Natural killer cell treated with Interleukin-12 subunit alpha and Interleukin-12 subunit beta and Interleukin-15 and Interleukin-18, amount 100 ng/mL, for 72 hours (primary cell): ENCODE data around the gene SNX24. TPM values are rescaled to one million over a fixed set of nuclear protein-coding genes. Genes with fewer than 3 reads are reported as not detected.

Experiments used
- ATAC-seq, 2 donors: fragments of 150-1000 bp; cut with Tn5 transposase in 1 of 2; sonication (Bioruptor Pico), chemical (Tn5 transposase) in 1 of 2; 2 replicates each; pipeline ENCODE4 v1.10.0; 2021
- DNase-seq: peaks from one replicate; pipeline ENCODE4 v3.0.0; 2022; ENCODE audit warnings: low spot score
- H3K27ac Mint-ChIP-seq, 2 donors: 1 replicate in 1 of 2; 2 replicates in 1 of 2; pipeline ENCODE4 v1.8.0; 2022; ENCODE audit warnings: mixed read lengths in 2 of 2, mild to moderate bottlenecking in 1 of 2, moderate library complexity in 1 of 2
- H3K27me3 Mint-ChIP-seq, 2 donors: 1 replicate in 1 of 2; 2 replicates in 1 of 2; pipeline ENCODE4 v1.8.0; 2022; ENCODE audit warnings: mixed read lengths in 2 of 2
- H3K36me3 Mint-ChIP-seq: one replicate; pipeline ENCODE4 v1.8.0; 2022; ENCODE audit warnings: mixed read lengths
- H3K4me1 Mint-ChIP-seq, 2 donors: 1 replicate in 1 of 2; 2 replicates in 1 of 2; pipeline ENCODE4 v1.8.0; 2022; ENCODE audit warnings: low read depth in 2 of 2, mixed read lengths in 2 of 2, mild to moderate bottlenecking in 1 of 2
- H3K4me3 Mint-ChIP-seq: one replicate; pipeline ENCODE4 v1.8.0; 2022; ENCODE audit warnings: mixed read lengths
- H3K9me3 Mint-ChIP-seq: 2 replicates; pipeline ENCODE4 v1.8.0; 2022; ENCODE audit warnings: mixed read lengths
- total RNA-seq, 2 donors: library from RNA; stranded (reverse); gene quantifications; one replicate each; pipeline ENCODE4 v1.2.3, GENCODE V29; 2022

Gene SNX24
- total RNA-seq: 1 to 10 TPM; 3.8 to 4.7 TPM

DNA sequence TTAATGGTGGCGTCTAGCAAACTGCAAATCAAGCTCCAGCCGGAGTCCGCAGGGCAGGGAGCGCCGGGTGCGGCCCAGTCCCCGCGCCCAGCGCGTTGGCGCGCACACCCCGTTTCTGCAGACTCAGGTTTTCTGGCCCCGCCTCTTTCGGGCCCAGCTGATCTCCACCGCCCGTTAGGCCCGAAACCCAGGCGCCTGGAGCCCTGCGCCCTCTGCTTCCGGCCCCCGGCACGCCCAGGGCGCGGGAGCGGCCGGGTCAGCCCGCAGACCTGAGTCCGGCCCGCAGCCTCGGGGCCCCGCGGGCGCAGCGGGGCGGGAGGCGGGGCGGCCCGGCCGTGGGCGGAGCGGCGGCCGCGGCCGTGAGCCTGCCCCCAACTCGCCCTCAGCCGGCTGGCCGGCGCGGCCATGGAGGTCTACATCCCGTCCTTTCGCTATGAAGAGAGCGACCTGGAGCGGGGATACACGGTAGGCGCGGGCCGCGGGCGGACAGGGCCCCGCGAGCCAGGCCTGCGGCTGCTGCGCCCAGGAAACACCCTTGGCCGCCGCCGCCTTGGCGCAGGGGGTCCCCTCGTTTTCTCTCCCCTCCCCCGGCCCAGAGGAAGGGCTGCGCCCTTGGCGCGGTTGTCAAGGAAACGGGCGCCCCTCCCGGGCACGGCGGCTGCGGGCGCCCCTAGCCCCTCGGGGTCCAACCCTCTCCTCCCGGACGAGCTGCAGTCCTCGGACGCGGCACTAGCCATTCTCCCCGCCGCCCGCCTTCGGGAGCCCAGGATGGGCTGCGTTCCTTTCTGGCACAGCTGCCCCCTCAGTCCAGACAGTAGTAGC lies at the start of gene SNX24:
TSS of gene SNX24 (plus strand) at position 385 of the 822 bp plus-strand sequence. CDS start at position 406, 21 bp downstream.
- Mint-ChIP-seq H3K27me3 (peaks cover 6 to 8% of the 10 kb centered on the region in 2 donors), H3K27ac (peak within 1 kb of the TSS; percentile 59 to 86), H3K4me1 (peaks cover 17 to 23% of the 10 kb centered on the region in 2 donors), H3K36me3 (no peaks in the 10 kb centered on the region), H3K4me3 (peak within 1 kb of the TSS; percentile 94), H3K9me3 (no peaks in the 10 kb centered on the region)
- ATAC-seq (peak; percentile 93 to 94), DNase-seq (peak; percentile 83)

- Mint-ChIP-seq H3K9me3 (no peaks in the 10 kb centered on the region), H3K27me3 (no peaks in the 10 kb centered on the region), H3K4me3 (no peak overlapping the region), H3K4me1 (peaks cover 0 to 3% of the 10 kb centered on the region in 2 donors), H3K27ac (no peak overlapping the region), H3K36me3 (peaks cover 12% of the 10 kb centered on the region)
- DNase-seq: no peak
- no peak for ATAC-seq
These were observed 39.9 kb upstream of the SNX24 start for GRCh38 chr5:122805481-122805880.

- no peaks in the 10 kb centered on the region for H3K36me3 Mint-ChIP-seq
- no peak overlapping the region for H3K4me3 Mint-ChIP-seq
- H3K27me3 Mint-ChIP-seq: no peaks in the 10 kb centered on the region
- no peak overlapping the region for H3K27ac Mint-ChIP-seq
- ATAC-seq: no peak
- no peaks in the 10 kb centered on the region for H3K9me3 Mint-ChIP-seq
- H3K4me1 Mint-ChIP-seq: peaks cover 0 to 3% of the 10 kb centered on the region in 2 donors
- no peak for DNase-seq
These were observed 35.0 kb upstream of the SNX24 start for GRCh38 chr5:122810405-122810804.

DNA sequence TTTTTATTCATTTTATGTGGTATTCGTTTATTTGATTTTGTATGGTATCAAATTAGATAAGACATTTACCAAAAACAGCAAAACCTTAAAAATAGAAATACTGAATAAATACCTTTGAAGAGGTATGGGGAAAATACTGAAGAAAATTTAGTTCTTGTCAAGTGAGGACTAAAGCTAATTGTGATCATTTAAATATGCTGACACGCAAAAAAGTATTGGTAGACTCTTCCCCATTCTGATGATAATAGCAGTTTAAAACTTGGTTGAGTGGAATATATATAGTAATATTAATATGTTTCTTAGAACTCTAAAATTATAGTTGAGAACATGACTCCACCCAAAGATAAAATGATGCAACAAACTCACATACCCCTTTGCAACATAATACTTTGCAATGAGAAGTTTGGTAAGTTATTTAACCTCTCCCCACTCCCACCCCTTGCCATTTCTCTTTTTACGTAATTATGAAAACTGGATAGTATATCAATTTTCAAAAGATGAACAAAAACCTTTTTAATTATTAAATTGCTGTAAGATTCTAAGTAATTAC lies 30.1 kb upstream of the SNX24 start:
- ATAC-seq: no peak
- H3K4me1 Mint-ChIP-seq: peaks cover 0 to 3% of the 10 kb centered on the region in 2 donors
- no peak overlapping the region for H3K27ac Mint-ChIP-seq
- H3K4me3 Mint-ChIP-seq: no peak overlapping the region
- H3K36me3 Mint-ChIP-seq: no peaks in the 10 kb centered on the region
- DNase-seq: no peak
- H3K27me3 Mint-ChIP-seq: no peaks in the 10 kb centered on the region
- H3K9me3 Mint-ChIP-seq: no peaks in the 10 kb centered on the region

GRCh38 chr5:122816756-122817155 lies 28.7 kb upstream of the SNX24 start:
- H3K4me1 Mint-ChIP-seq: peaks cover 0 to 3% of the 10 kb centered on the region in 2 donors
- H3K36me3 Mint-ChIP-seq: no peaks in the 10 kb centered on the region
- DNase-seq: no peak
- no peak for ATAC-seq
- no peak overlapping the region for H3K4me3 Mint-ChIP-seq
- no peaks in the 10 kb centered on the region for H3K27me3 Mint-ChIP-seq
- no peak overlapping the region for H3K27ac Mint-ChIP-seq
- H3K9me3 Mint-ChIP-seq: no peaks in the 10 kb centered on the region

- Mint-ChIP-seq H3K9me3 (no peaks in the 10 kb centered on the region), H3K36me3 (peaks cover 6% of the 10 kb centered on the region), H3K27me3 (no peaks in the 10 kb centered on the region), H3K27ac (no peak overlapping the region), H3K4me3 (no peak overlapping the region), H3K4me1 (no peaks in the 10 kb centered on the region)
- DNase-seq: no peak
- ATAC-seq: no peak
These were observed 13.4 kb upstream of the SNX24 start for GRCh38 chr5:122831984-122832383.

DNA sequence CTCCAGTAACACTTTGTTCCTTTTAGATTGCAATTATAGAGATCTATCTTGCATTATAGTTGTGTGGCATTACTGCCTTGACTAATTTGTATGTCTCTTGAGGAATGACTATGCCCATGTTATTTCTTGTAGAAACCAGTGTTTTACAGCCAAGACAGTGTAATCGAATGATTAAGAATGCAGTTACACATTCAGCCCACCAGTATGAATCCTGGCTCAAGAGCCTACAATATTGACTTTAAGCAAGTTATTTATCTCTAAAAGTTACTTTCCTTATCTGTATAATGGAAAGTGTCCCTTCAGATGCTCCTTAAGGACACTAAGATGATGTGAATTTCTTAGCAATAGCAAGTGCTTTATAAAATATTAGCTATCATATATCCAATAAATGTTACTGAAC lies 9.7 kb upstream of the SNX24 start:
- Mint-ChIP-seq H3K27me3 (peaks cover 9 to 10% of the 10 kb centered on the region in 2 donors), H3K27ac (no peak overlapping the region), H3K4me1 (no peaks in the 10 kb centered on the region), H3K9me3 (no peaks in the 10 kb centered on the region), H3K4me3 (no peak overlapping the region), H3K36me3 (no peaks in the 10 kb centered on the region)
- DNase-seq (no peak), ATAC-seq (no peak)

DNA sequence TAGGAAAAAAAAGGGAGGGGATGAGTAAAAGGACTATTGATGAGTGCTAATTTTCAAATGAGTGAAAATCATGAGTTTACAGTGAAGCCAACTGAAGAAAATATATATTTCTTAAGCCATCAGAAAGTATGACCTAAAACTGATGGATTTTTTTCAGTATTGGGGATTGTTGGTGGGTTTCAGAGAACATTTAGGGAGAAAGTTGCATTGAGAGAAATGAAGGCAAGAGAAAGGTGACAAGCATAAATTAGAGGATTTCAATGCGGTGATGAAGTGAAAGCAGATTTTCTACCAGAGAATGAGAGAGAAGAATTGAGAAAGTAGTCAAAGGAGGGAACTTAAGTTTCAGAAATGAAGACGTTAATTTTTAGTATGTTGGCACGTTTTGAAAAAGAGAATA lies 8.5 kb upstream of the SNX24 start:
- no peaks in the 10 kb centered on the region for H3K36me3 Mint-ChIP-seq
- peaks cover 9 to 10% of the 10 kb centered on the region in 2 donors for H3K27me3 Mint-ChIP-seq
- no peak overlapping the region for H3K27ac Mint-ChIP-seq
- no peaks in the 10 kb centered on the region for H3K9me3 Mint-ChIP-seq
- DNase-seq (no peak), ATAC-seq (no peak)
- no peak overlapping the region for H3K4me3 Mint-ChIP-seq
- no peaks in the 10 kb centered on the region for H3K4me1 Mint-ChIP-seq

GRCh38 chr5:122839731-122840130 lies 5.7 kb upstream of the SNX24 start:
- no peaks in the 10 kb centered on the region for H3K9me3 Mint-ChIP-seq
- H3K36me3 Mint-ChIP-seq: no peaks in the 10 kb centered on the region
- H3K4me3 Mint-ChIP-seq: no peak overlapping the region
- no peak overlapping the region for H3K27ac Mint-ChIP-seq
- DNase-seq: no peak
- ATAC-seq: no peak
- H3K4me1 Mint-ChIP-seq: peaks cover 9% of the 10 kb centered on the region in 2 donors
- H3K27me3 Mint-ChIP-seq: peaks cover 13 to 16% of the 10 kb centered on the region in 2 donors

DNA sequence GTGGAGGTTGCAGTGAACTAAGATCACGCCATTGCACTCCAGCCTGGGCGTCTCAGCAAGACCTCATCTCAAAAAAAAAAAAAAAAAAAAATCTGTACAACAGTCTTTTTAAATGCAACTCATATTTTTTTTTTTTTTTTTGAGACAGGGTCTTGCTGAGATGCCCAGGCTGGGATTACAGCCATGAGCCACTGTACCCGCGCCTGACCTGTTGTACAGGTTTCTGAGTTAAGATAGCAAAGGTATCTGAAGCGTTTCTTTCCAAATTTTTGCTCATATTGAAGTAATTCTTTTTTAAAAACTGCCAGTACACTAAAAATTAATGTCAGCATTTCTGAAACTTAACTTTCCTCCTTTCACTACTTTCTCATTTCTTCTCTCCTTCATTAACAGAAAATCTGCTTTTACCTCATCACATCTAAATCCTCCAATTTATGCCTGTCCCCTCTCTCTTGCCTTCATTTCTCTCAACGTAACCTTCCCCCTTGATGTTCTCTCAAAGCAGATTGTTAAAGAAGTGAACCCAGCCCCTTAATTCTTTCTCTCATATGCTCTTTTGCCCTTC lies 3.3 kb upstream of the SNX24 start:
- Mint-ChIP-seq H3K27ac (no peak overlapping the region), H3K4me1 (peaks cover 13 to 22% of the 10 kb centered on the region in 2 donors), H3K4me3 (no peak overlapping the region), H3K27me3 (peaks cover 13 to 16% of the 10 kb centered on the region in 2 donors), H3K36me3 (no peaks in the 10 kb centered on the region), H3K9me3 (no peaks in the 10 kb centered on the region)
- DNase-seq (no peak), ATAC-seq (no peak)

- peak overlapping the region; percentile 59 to 86 for H3K27ac Mint-ChIP-seq
- no peak for DNase-seq
- peaks cover 14 to 23% of the 10 kb centered on the region in 2 donors for H3K4me1 Mint-ChIP-seq
- H3K36me3 Mint-ChIP-seq: no peaks in the 10 kb centered on the region
- peaks cover 8% of the 10 kb centered on the region in 2 donors for H3K27me3 Mint-ChIP-seq
- H3K4me3 Mint-ChIP-seq: peak overlapping the region; percentile 94
- H3K9me3 Mint-ChIP-seq: no peaks in the 10 kb centered on the region
- ATAC-seq: no peak
These were observed 1.1 kb upstream of the SNX24 start for GRCh38 chr5:122844136-122844909.

DNA sequence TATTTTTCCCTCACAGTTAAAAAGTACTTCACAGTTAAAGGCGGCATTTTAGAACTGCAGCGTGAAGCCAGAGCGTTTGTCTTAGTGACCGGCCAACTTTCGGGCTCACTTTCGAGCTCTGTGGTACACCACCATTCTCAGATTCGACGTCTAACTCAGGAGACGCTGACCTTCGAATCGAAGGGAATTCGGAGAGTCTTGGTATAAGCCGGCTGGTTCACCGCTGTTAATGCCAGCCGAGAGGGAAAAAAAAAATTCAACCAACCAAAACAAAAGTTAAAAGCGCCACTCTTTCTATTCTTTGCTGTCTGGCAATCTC lies 544 bp upstream of the SNX24 start:
- peaks cover 8% of the 10 kb centered on the region in 2 donors for H3K27me3 Mint-ChIP-seq
- H3K4me3 Mint-ChIP-seq: peak overlapping the region; percentile 94
- peaks cover 17 to 23% of the 10 kb centered on the region in 2 donors for H3K4me1 Mint-ChIP-seq
- no peaks in the 10 kb centered on the region for H3K36me3 Mint-ChIP-seq
- peak; percentile 2 to 6 for ATAC-seq
- DNase-seq: no peak
- H3K9me3 Mint-ChIP-seq: no peaks in the 10 kb centered on the region
- H3K27ac Mint-ChIP-seq: peak overlapping the region; percentile 59 to 86

GRCh38 chr5:122846051-122846550 lies 688 bp downstream of the SNX24 start:
- Mint-ChIP-seq H3K4me1 (peaks cover 17 to 23% of the 10 kb centered on the region in 2 donors), H3K9me3 (no peaks in the 10 kb centered on the region), H3K36me3 (no peaks in the 10 kb centered on the region), H3K27me3 (peaks cover 4 to 8% of the 10 kb centered on the region in 2 donors), H3K4me3 (peak overlapping the region; percentile 94), H3K27ac (peak overlapping the region in 1 of 2 donors; percentile 73)
- ATAC-seq (no peak), DNase-seq (no peak)
